ENCODE measurements around the gene FBRSL1. TPM values are rescaled to one million over a fixed set of nuclear protein-coding genes. Genes with fewer than 3 reads are reported as not detected.

FBRSL1 gene
- total and polyA plus RNA-seq, 10 donors: 14.3 to 161 (median 49.8) TPM

- TF ChIP-seq POLR2A (IDR thresholded peaks at IDR 0.05) (no peak), POLR2AphosphoS5 (IDR thresholded peaks at IDR 0.05) (no peak)
- TF ChIP-seq, protein P1, sequence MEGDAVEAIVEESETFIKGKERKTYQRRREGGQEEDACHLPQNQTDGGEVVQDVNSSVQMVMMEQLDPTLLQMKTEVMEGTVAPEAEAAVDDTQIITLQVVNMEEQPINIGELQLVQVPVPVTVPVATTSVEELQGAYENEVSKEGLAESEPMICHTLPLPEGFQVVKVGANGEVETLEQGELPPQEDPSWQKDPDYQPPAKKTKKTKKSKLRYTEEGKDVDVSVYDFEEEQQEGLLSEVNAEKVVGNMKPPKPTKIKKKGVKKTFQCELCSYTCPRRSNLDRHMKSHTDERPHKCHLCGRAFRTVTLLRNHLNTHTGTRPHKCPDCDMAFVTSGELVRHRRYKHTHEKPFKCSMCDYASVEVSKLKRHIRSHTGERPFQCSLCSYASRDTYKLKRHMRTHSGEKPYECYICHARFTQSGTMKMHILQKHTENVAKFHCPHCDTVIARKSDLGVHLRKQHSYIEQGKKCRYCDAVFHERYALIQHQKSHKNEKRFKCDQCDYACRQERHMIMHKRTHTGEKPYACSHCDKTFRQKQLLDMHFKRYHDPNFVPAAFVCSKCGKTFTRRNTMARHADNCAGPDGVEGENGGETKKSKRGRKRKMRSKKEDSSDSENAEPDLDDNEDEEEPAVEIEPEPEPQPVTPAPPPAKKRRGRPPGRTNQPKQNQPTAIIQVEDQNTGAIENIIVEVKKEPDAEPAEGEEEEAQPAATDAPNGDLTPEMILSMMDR (IDR thresholded peaks at IDR 0.05 in 8 of 11, conservative IDR thresholded peaks at IDR 0.05 in 3 of 11): no peak
- 76 to 96% (median 93%) methylated on average over 15 to 19 of the region's 19 CpGs for WGBS, 5 donors
- Histone ChIP-seq H3K4me1 (peaks cover 0 to 24% (median 0%) of the 10 kb centered on the region in 6 donors), H3K36me3 (peaks cover 0 to 64% (median 19%) of the 10 kb centered on the region in 6 donors), H3K27ac (no peak overlapping the region), H3K27me3 (replicated peaks in 1 of 7) (no peaks in the 10 kb centered on the region), H3K9me3 (no peaks in the 10 kb centered on the region), H3K4me3 (no peak overlapping the region)
- DNase-seq: no peak
- intact Hi-C loops (cut with DNase I; ENCODE audit: low total_unique reads): no loop called here
These were observed 56.7 kb downstream of the FBRSL1 start for GRCh38 chr12:132546647-132547046.

DNA sequence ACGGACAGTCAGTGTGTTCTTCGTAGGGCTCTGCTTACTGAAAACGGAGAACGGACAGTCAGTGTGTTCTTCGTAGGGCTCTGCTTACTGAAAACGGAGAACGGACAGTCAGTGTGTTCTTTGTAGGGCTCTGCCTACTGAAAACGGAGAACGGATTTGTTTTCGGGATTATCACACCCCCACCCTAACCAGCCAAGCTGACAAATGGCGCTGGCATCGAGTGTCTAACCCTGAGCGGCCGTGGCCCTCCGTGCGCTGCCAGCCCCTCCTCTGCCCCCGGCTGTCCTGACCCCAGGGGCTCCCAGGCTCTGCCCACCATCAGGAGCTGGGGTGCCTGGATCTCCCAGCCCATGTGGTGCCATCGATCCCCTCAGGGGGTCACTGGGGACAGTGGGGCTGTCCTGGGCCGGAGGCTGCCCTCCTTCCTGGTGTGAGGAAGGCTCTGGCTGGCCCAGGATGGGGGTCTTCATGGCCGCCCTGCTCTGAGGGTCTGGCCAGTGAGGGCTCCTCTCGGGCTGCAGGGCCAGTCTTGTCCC lies 57.3 kb downstream of the FBRSL1 start:
- Histone ChIP-seq H3K36me3 (peaks cover 0 to 68% (median 25%) of the 10 kb centered on the region in 6 donors), H3K27me3 (replicated peaks in 1 of 7) (no peaks in the 10 kb centered on the region), H3K9me3 (no peaks in the 10 kb centered on the region), H3K4me1 (peaks cover 0 to 21% (median 0%) of the 10 kb centered on the region in 6 donors), H3K27ac (no peak overlapping the region), H3K4me3 (no peak overlapping the region)
- no peak for DNase-seq
- intact Hi-C loops (cut with DNase I; ENCODE audit: low total_unique reads): no loop called here
- TF ChIP-seq, protein P1 (IDR thresholded peaks at IDR 0.05 in 8 of 11, conservative IDR thresholded peaks at IDR 0.05 in 3 of 11): no peak
- no peak for TF ChIP-seq POLR2AphosphoS5 (IDR thresholded peaks at IDR 0.05)
- WGBS, 5 donors: 91 to 97% (median 96%) methylated on average over 17 to 20 of the region's 21 CpGs

GRCh38 chr12:132548430-132549058 lies 58.6 kb downstream of the FBRSL1 start:
- no peaks in the 10 kb centered on the region for H3K27me3 ChIP-seq (replicated peaks in 1 of 7)
- DNase-seq: no peak
- no peaks in the 10 kb centered on the region for H3K9me3 ChIP-seq
- peaks cover 0 to 73% (median 27%) of the 10 kb centered on the region in 6 donors for H3K36me3 ChIP-seq
- TF ChIP-seq POLR2AphosphoS5 (IDR thresholded peaks at IDR 0.05) (peak in 1 of 3 donors; percentile 13), POLR2A (IDR thresholded peaks at IDR 0.05) (no peak)
- TF ChIP-seq, protein P1 (IDR thresholded peaks at IDR 0.05 in 8 of 11, conservative IDR thresholded peaks at IDR 0.05 in 3 of 11): no peak
- 95 to 97% (median 96%) methylated on average over 20 to 28 of the region's 28 CpGs for WGBS, 5 donors
- H3K4me1 ChIP-seq: peaks cover 0 to 8% (median 0%) of the 10 kb centered on the region in 6 donors
- intact Hi-C loops (cut with DNase I; ENCODE audit: low total_unique reads): no loop called here
- no peak overlapping the region for H3K27ac ChIP-seq
- H3K4me3 ChIP-seq: no peak overlapping the region

- no peak for DNase-seq
- WGBS, 5 donors: 94 to 99% (median 97%) methylated on average over 28 to 33 of the region's 33 CpGs
- Histone ChIP-seq H3K27me3 (replicated peaks in 1 of 7) (no peaks in the 10 kb centered on the region), H3K9me3 (no peaks in the 10 kb centered on the region), H3K4me1 (peaks cover 0 to 4% (median 0%) of the 10 kb centered on the region in 6 donors), H3K36me3 (peaks cover 0 to 73% (median 27%) of the 10 kb centered on the region in 6 donors), H3K4me3 (no peak overlapping the region), H3K27ac (no peak overlapping the region)
- intact Hi-C loops (cut with DNase I; ENCODE audit: low total_unique reads): no loop called here
- TF ChIP-seq POLR2AphosphoS5 (IDR thresholded peaks at IDR 0.05): no peak
- TF ChIP-seq, protein P1 (IDR thresholded peaks at IDR 0.05 in 8 of 11, conservative IDR thresholded peaks at IDR 0.05 in 3 of 11): no peak
- no peak for TF ChIP-seq POLR2A (IDR thresholded peaks at IDR 0.05)
These were observed 59.1 kb downstream of the FBRSL1 start for GRCh38 chr12:132549059-132549458.
